H1 (cell line): Measurements from ENCODE around the gene CEND1. TPM values are rescaled to one million over a fixed set of nuclear protein-coding genes. Genes with fewer than 3 reads are reported as not detected.

ENCODE experiments used
- CTCF ChIA-PET: fragments of 300-600 bp; sonication (Branson Sonifier 250); formaldehyde crosslinking; loops from one replicate; lab custom pipeline; 2021; ENCODE audit not compliant: partially characterized antibody; lab: Charles Lee
- POLR2A ChIA-PET: fragments of 300-600 bp; sonication (Branson Sonifier 250); formaldehyde crosslinking; loops from one replicate; lab custom pipeline; 2021; ENCODE audit warnings: inconsistent platforms; ENCODE audit not compliant: partially characterized antibody; lab: Charles Lee
- DNase-seq, 2 experiments: peaks; one replicate each; pipeline versions ENCODE4 v3.0.0 to v3.0.0-alpha.2; 2010 to 2022; ENCODE audit warnings: low spot score in 2 of 2, low read depth in 1 of 2, mixed read lengths in 1 of 2
- FAIRE-seq: peaks from 2 replicates; lab custom pipeline; 2011; peaks lifted over from hg19 to GRCh38; lab: Jason Lieb, UNC
- H2AFZ ChIP-seq: 2 replicates; pipeline ENCODE4 v1.8.1; 2012; ENCODE audit warnings: low read length, inconsistent platforms
- H2AK5ac ChIP-seq: 2 replicates; pipeline ENCODE4 v1.6.1; 2013; ENCODE audit warnings: low read depth, low read length
- H2BK120ac ChIP-seq: replicated peaks from 2 replicates; pipeline ENCODE3; 2013; ENCODE audit warnings: low read depth, low read length, inconsistent platforms
- H2BK12ac ChIP-seq: 2 replicates; pipeline ENCODE4 v1.6.1; 2013; ENCODE audit warnings: low read depth, low read length
- H2BK15ac ChIP-seq: 2 replicates; pipeline ENCODE4 v1.6.1; 2013; ENCODE audit warnings: low read length
- H2BK20ac ChIP-seq: 2 replicates; pipeline ENCODE4 v1.6.1; 2013; ENCODE audit warnings: low read length
- H2BK5ac ChIP-seq: 2 replicates; pipeline ENCODE4 v1.6.1; 2013; ENCODE audit warnings: low read depth, low read length
- H3K14ac ChIP-seq: 2 replicates; pipeline ENCODE4 v1.6.1; 2013; ENCODE audit warnings: inconsistent platforms; ENCODE audit not compliant: insufficient read length
- H3K18ac ChIP-seq: 2 replicates; pipeline ENCODE4 v1.6.1; 2013; ENCODE audit warnings: low read length; ENCODE audit errors: extremely low read depth
- H3K23ac ChIP-seq: 2 replicates; pipeline ENCODE4 v1.6.1; 2013; ENCODE audit warnings: inconsistent platforms; ENCODE audit not compliant: insufficient read length
- H3K23me2 ChIP-seq: 2 replicates; pipeline ENCODE4 v1.6.1; 2013; ENCODE audit warnings: low read depth, low read length
- H3K27ac ChIP-seq: 2 replicates; pipeline ENCODE4 v1.6.1; 2011; ENCODE audit warnings: low read depth, low read length, inconsistent platforms
- H3K27me3 ChIP-seq, 4 experiments: replicated peaks in 1 of 4; 1 replicate in 1 of 4; 2 replicates in 3 of 4; pipeline versions ENCODE4 v1.6.1 to v1.8.1; 2011 to 2013; ENCODE audit warnings: low read length in 3 of 4, mild to moderate bottlenecking in 3 of 4, inconsistent platforms in 2 of 4, mixed read lengths in 2 of 4, moderate library complexity in 1 of 4; ENCODE audit not compliant: control insufficient read depth in 3 of 4, insufficient read depth in 3 of 4; ENCODE audit errors: extremely low read depth in 1 of 4
- H3K36me3 ChIP-seq, 4 experiments: 2 replicates each; pipeline versions ENCODE4 v1.6.1 to v1.8.1; 2011 to 2013; ENCODE audit warnings: mild to moderate bottlenecking in 4 of 4, low read length in 3 of 4, moderate library complexity in 2 of 4, control low read depth in 1 of 4, inconsistent platforms in 1 of 4; ENCODE audit not compliant: insufficient read depth in 4 of 4, control insufficient read depth in 2 of 4
- H3K4ac ChIP-seq: replicated peaks from 2 replicates; pipeline ENCODE3; 2013; ENCODE audit warnings: low read length, low read depth, mixed read lengths, inconsistent platforms; ENCODE audit not compliant: insufficient read length
- H3K4me1 ChIP-seq, 4 experiments: replicated peaks in 1 of 4; 1 replicate in 1 of 4; 2 replicates in 3 of 4; pipeline versions ENCODE4 v1.6.1 to v1.8.1; 2011 to 2013; ENCODE audit warnings: low read length in 3 of 4, inconsistent platforms in 2 of 4, mixed read lengths in 1 of 4; ENCODE audit not compliant: insufficient read depth in 4 of 4, control insufficient read depth in 3 of 4
- H3K4me2 ChIP-seq, 2 experiments: 2 replicates each; pipeline versions ENCODE4 v1.6.1 to v1.8.1; 2011 to 2013; ENCODE audit warnings: low read depth in 2 of 2, low read length in 2 of 2, control low read depth in 1 of 2, inconsistent platforms in 1 of 2, mild to moderate bottlenecking in 1 of 2; ENCODE audit not compliant: insufficient read depth in 1 of 2
- H3K4me3 ChIP-seq, 4 experiments: fragments of 200-600, 300-600 bp in 1 of 4; sonication (generic), shearing (Covaris generic), sonication (Bioruptor Twin) in 1 of 4; 2 replicates each; pipeline versions ENCODE4 v1.5.1 to v1.8.1; 2011 to 2016; ENCODE audit warnings: low read length in 4 of 4, low read depth in 3 of 4, control low read depth in 2 of 4, inconsistent platforms in 2 of 4, mild to moderate bottlenecking in 2 of 4, mixed read lengths in 1 of 4, moderate library complexity in 1 of 4; ENCODE audit not compliant: insufficient read depth in 2 of 4; ENCODE audit errors: extremely low read depth in 1 of 4
- H3K56ac ChIP-seq: replicated peaks from 2 replicates; pipeline ENCODE3; 2013; ENCODE audit warnings: low read depth, mild to moderate bottlenecking, mixed read lengths, low read length, inconsistent platforms; ENCODE audit not compliant: insufficient read length
- H3K79me1 ChIP-seq: 2 replicates; pipeline ENCODE4 v1.6.1; 2013; ENCODE audit warnings: low read depth, low read length, control low read depth
- H3K79me2 ChIP-seq, 2 experiments: 2 replicates each; pipeline versions ENCODE4 v1.6.1 to v1.8.1; 2012 to 2013; ENCODE audit warnings: low read length in 2 of 2, mild to moderate bottlenecking in 2 of 2, inconsistent platforms in 1 of 2; ENCODE audit not compliant: insufficient read depth in 2 of 2, control insufficient read depth in 1 of 2
- H3K9ac ChIP-seq, 4 experiments: replicated peaks in 1 of 4; 1 replicate in 1 of 4; 2 replicates in 3 of 4; pipeline versions ENCODE4 v1.6.1 to v1.8.1; 2011 to 2013; ENCODE audit warnings: low read depth in 3 of 4, low read length in 3 of 4, control low read depth in 2 of 4, mild to moderate bottlenecking in 2 of 4, moderate library complexity in 2 of 4, inconsistent platforms in 1 of 4; ENCODE audit errors: extremely low read depth in 1 of 4
- H3K9me3 ChIP-seq, 2 experiments: 2 replicates each; pipeline versions ENCODE4 v1.6.1 to v1.8.1; 2012 to 2013; ENCODE audit warnings: mild to moderate bottlenecking in 2 of 2, moderate library complexity in 2 of 2, control low read depth in 1 of 2, inconsistent platforms in 1 of 2, low read depth in 1 of 2, low read length in 1 of 2, mixed read lengths in 1 of 2; ENCODE audit not compliant: insufficient read depth in 2 of 2
- H4K20me1 ChIP-seq, 2 experiments: replicated peaks in 1 of 2; 2 replicates each; pipeline versions ENCODE3 to v1.8.1; 2011 to 2013; ENCODE audit warnings: inconsistent platforms in 2 of 2, low read length in 2 of 2, mild to moderate bottlenecking in 1 of 2; ENCODE audit not compliant: insufficient read depth in 2 of 2, control insufficient read depth in 1 of 2
- H4K5ac ChIP-seq: 2 replicates; pipeline ENCODE4 v1.6.1; 2013; ENCODE audit warnings: low read length, low read depth, mixed read lengths, inconsistent platforms; ENCODE audit not compliant: insufficient read length
- H4K8ac ChIP-seq: 2 replicates; pipeline ENCODE4 v1.8.0; 2013; ENCODE audit warnings: mild to moderate bottlenecking, moderate library complexity, low read length, inconsistent platforms; ENCODE audit not compliant: insufficient read depth; ENCODE audit errors: extremely low read depth
- H4K91ac ChIP-seq: replicated peaks from 2 replicates; pipeline ENCODE3; 2013; ENCODE audit warnings: low read length, mixed read lengths, inconsistent platforms; ENCODE audit not compliant: insufficient read length
- POLR2AphosphoS5 ChIP-seq: IDR thresholded peaks from 2 replicates; pipeline ENCODE4 v1.6.1; 2011; ENCODE audit warnings: low read depth, low read length
- RFX5 ChIP-seq: IDR thresholded peaks from 2 replicates; pipeline ENCODE4 v1.6.1; 2011; ENCODE audit warnings: low read depth, low read length, improper control_type of control experiment, borderline replicate concordance
- SUZ12 ChIP-seq: fragments of 200-600 bp; sonication (generic); IDR thresholded peaks from 2 replicates; pipeline ENCODE4 v1.6.1; 2012; ENCODE audit warnings: mild to moderate bottlenecking, inconsistent platforms, low read length, moderate library complexity, mixed read lengths
- TAF1 ChIP-seq: IDR thresholded peaks from 2 replicates; pipeline ENCODE4 v1.6.1; 2011; ENCODE audit warnings: mild to moderate bottlenecking, low read depth, low read length
- WGBS, 2 experiments: shearing (Covaris generic) in 1 of 2; methylation state at CpG; one replicate each; pipeline versions ENCODE4 v1.1.6 to v1.1.7; 2013 to 2015; ENCODE audit warnings: low lambda C conversion rate in 2 of 2, mixed read lengths in 2 of 2, inconsistent platforms in 1 of 2, low coverage in 1 of 2, missing lambda C conversion rate in 1 of 2; ENCODE audit not compliant: insufficient replicate concordance in 2 of 2, insufficient coverage in 1 of 2, insufficient read length in 1 of 2; ENCODE audit errors: extremely low coverage in 1 of 2, missing lambda C conversion rate in 1 of 2; 5-methylcytosine and 5-hydroxymethylcytosine counted together
- polyA plus RNA-seq, 7 experiments: library from polyadenylated mRNA; depleted of rRNA in 3 of 7; stranded (reverse) in 5 of 7; unstranded in 2 of 7; fragments of >200 nt in 5 of 7; fragments of 200-250 nt in 2 of 7; gene quantifications; 1 replicate in 5 of 7; 2 replicates in 1 of 7; 4 replicates in 1 of 7; pipeline versions ENCODE4 v1.2.1 to v1.2.3, GENCODE V29; 2011 to 2013; ENCODE audit warnings: missing spikeins in 2 of 7, mixed read lengths in 2 of 7
- total RNA-seq: library from RNA; stranded (reverse); fragmentation: NEBNext Ultra II Directional; extraction: Animal tissue kit (Norgen Biotek cat#: 25700); gene quantifications from 2 replicates; pipeline ENCODE4 v1.2.1, GENCODE V29; 2021

The CEND1 gene
- total and polyA plus RNA-seq, 2 of the 8 experiments (the other 6 are each of a cell fraction or from before 2014, with no cell fraction given), result 0.82 to 5.0 TPM

GRCh38 chr11:827897-828192 lies 38.0 kb upstream of the CEND1 start, which contains the start of gene CRACR2B:
Gene CRACR2B (plus strand): TSS chr11:827919. CDS start chr11:828608, 689 bp downstream.
- Histone ChIP-seq H4K91ac (peak within 1 kb of the TSS; percentile 56), H3K9me3 (no peaks in the 10 kb centered on the region), H3K4me2 (peak within 1 kb of the TSS; percentile 84 to 99), H3K14ac (no peak within 1 kb of the TSS), H2BK5ac (peak within 1 kb of the TSS; percentile 88; the same call in 1 of the 2 replicates), H4K8ac (peak within 1 kb of the TSS; percentile 86), H3K23ac (no peak within 1 kb of the TSS), H3K56ac (no peak within 1 kb of the TSS), H3K27ac (peak within 1 kb of the TSS; percentile 56; the same call in 1 of the 2 replicates), H3K27me3 (peaks cover 6 to 41% (median 31%) of the 10 kb centered on the region in 4 experiments), H2BK12ac (peak within 1 kb of the TSS; percentile 92; the same call in 1 of the 2 replicates), H2AK5ac (peak within 1 kb of the TSS; percentile 48; the same call in 1 of the 2 replicates), H3K18ac (peak within 1 kb of the TSS; percentile 95), H3K79me2 (no peaks in the 10 kb centered on the region), H3K36me3 (peaks cover 0 to 10% (median 1%) of the 10 kb centered on the region in 4 experiments; a peak in 1 of 8 replicates), H3K79me1 (no peaks in the 10 kb centered on the region; the same call in 1 of the 2 replicates), H3K4me1 (peaks cover 0 to 45% (median 40%) of the 10 kb centered on the region in 4 experiments; a peak in 6 of 7 replicates), H2BK15ac (peak within 1 kb of the TSS; percentile 92), H3K4ac (peak within 1 kb of the TSS; percentile 48), H2BK120ac (peak within 1 kb of the TSS; percentile 60), H4K20me1 (peaks cover 2 to 8% of the 10 kb centered on the region in 2 experiments), H3K4me3 (peak within 1 kb of the TSS; percentile 42 to 63 (median 58)), H2AFZ (no peak within 1 kb of the TSS; the same call in 1 of the 2 replicates), H3K9ac (peak within 1 kb of the TSS in 3 of 4 experiments; percentile 40 to 54 (median 50); a peak in 5 of 7 replicates), H2BK20ac (peak within 1 kb of the TSS; percentile 86; the same call in 1 of the 2 replicates), H4K5ac (peak within 1 kb of the TSS; percentile 53), H3K23me2 (peaks cover 30% of the 10 kb centered on the region)
- ChIA-PET POLR2A (interaction anchor here (1.0 to 53.0 kb wide), 3 partner anchors 2 to 44 kb away, joined by 3 to 1917 read pairs (median 1917); partner anchors contain the start of genes CD151, CEND1, CRACR2B and PIDD1), CTCF (interaction anchor here (2.1 to 3.5 kb wide), 2 partner anchors 11 to 20 kb away, joined by 7 to 26 read pairs; no protein-coding TSS in a partner anchor)
- WGBS, 2 experiments, result 37% methylated on average over 3 of the region's 5 CpGs; no CpG with 5 or more reads in 1 of the 2 experiments
- FAIRE-seq (no peak), DNase-seq (no peak)
- TF ChIP-seq POLR2AphosphoS5, result no peak
- TF ChIP-seq TAF1, result no peak
- no peak for TF ChIP-seq SUZ12
- no peak for TF ChIP-seq RFX5
